Measurements from ENCODE around the gene CLDN9.

Gene CLDN9

GRCh38 chr16:3012828-3013420 is at the start of gene CLDN9:
TSS of gene CLDN9 (plus strand) at chr16:3012923. CDS start at chr16:3013363, 440 bp downstream.
- no peak for DNase-seq

GRCh38 chr16:2963074-2963722 is 49.5 kb upstream of the CLDN9 start:
- no peak for DNase-seq

- peak; percentile 7 for DNase-seq
Observed at GRCh38 chr16:2963723-2964474, 48.8 kb upstream of the CLDN9 start, which contains the start of gene KREMEN2. TSS of gene KREMEN2 (plus strand) at chr16:2964275. CDS start at chr16:2964521, 246 bp downstream.

GRCh38 chr16:2964475-2965336 is 48.0 kb upstream of the CLDN9 start:
- peak; percentile 33 for DNase-seq

GRCh38 chr16:2966043-2966807 is 46.5 kb upstream of the CLDN9 start:
- no peak for DNase-seq

GRCh38 chr16:2966808-2967191 is 45.9 kb upstream of the CLDN9 start:
- peak; percentile 13 for DNase-seq

GRCh38 chr16:2967211-2967631 is 45.5 kb upstream of the CLDN9 start:
- DNase-seq, result no peak

GRCh38 chr16:2967721-2968161 is 45.0 kb upstream of the CLDN9 start:
- DNase-seq, result no peak

- DNase-seq, result peak; percentile 73
Observed at GRCh38 chr16:2968368-2968737, 44.4 kb upstream of the CLDN9 start.

- peak; percentile 93 for DNase-seq
Observed at GRCh38 chr16:2968738-2969544, 43.8 kb upstream of the CLDN9 start, which contains the start of gene PAQR4. TSS of gene PAQR4 (plus strand) at chr16:2969348. CDS start at chr16:2969675, 327 bp downstream.

GRCh38 chr16:2969545-2970521 is 42.9 kb upstream of the CLDN9 start:
- peak; percentile 77 for DNase-seq

- DNase-seq, result no peak
Observed at GRCh38 chr16:2970563-2970962, 42.2 kb upstream of the CLDN9 start.

- no peak for DNase-seq
Observed at GRCh38 chr16:2971134-2971984, 41.4 kb upstream of the CLDN9 start.

- DNase-seq, result no peak
Observed at GRCh38 chr16:2971985-2972784, 40.5 kb upstream of the CLDN9 start.

- DNase-seq, result no peak
Observed at GRCh38 chr16:2973093-2973492, 39.6 kb upstream of the CLDN9 start.

- no peak for DNase-seq
Observed at GRCh38 chr16:2973605-2974318, 39.0 kb upstream of the CLDN9 start.

All from inflammatory macrophage treated with lipopolysaccharide for 4 hours (primary cell).